ENCODE data around the gene GOSR1. TPM values are rescaled to one million over a fixed set of nuclear protein-coding genes. Genes with fewer than 3 reads are reported as not detected.

Gene GOSR1
- total RNA-seq, 4 donors from 2014 or later: 28.9 to 55.4 (median 45.9) TPM

DNA sequence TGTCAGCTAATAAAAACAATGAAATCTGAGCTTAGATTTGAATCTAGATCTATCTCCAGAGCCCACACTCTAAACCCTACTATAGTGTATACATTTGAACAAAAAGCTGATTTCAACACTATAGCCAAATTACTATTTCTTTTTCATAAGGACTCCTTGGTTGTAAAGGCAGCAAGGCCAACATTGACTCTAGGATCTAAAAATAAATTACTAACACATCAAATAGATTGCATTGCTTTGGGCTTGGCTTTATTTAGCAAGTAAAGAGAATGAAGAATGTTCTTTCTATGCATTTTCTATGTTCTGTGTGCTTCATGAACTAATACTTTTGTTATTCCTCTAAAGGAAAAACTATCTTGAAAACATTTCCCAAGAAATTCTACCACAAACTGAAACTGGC, 5.3 kb downstream of the GOSR1 start:
- no peaks in the 10 kb centered on the region for H3K9me3 ChIP-seq
- no peak for TF ChIP-seq POLR2A (IDR thresholded peaks at IDR 0.05)
- peaks cover 0 to 11% (median 6%) of the 10 kb centered on the region in 4 donors for H3K4me1 ChIP-seq
- peaks cover 0 to 82% (median 0%) of the 10 kb centered on the region in 3 donors for H3K36me3 ChIP-seq
- no peaks in the 10 kb centered on the region for H3K27me3 ChIP-seq
- no peak for DNase-seq
- no peak overlapping the region for H3K27ac ChIP-seq
- H3K4me3 ChIP-seq: no peak overlapping the region

DNA sequence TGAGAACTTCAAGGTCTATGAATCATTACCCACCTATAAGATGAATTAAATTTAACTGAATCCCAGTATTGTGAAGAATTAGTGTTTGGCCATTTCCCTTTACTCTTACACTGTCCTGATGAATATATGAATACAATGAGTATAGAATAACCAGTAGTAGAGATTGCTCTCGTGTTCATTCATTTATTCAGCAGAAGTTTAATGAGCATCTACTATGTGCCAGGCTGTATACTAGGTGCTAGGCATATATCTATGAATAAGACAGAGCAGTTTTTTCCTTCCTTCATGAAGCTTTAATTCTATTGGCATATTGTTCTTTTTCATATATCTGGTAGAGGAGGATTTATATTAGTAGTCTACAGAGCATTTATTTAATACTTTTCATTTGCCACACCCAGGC, 6.0 kb downstream of the GOSR1 start:
- no peaks in the 10 kb centered on the region for H3K9me3 ChIP-seq
- no peak for DNase-seq
- peaks cover 0 to 8% (median 5%) of the 10 kb centered on the region in 4 donors for H3K4me1 ChIP-seq
- no peak for TF ChIP-seq CTCF (IDR thresholded peaks at IDR 0.05)
- no peak for TF ChIP-seq POLR2A (IDR thresholded peaks at IDR 0.05)
- H3K4me3 ChIP-seq: no peak overlapping the region
- peaks cover 0 to 88% (median 0%) of the 10 kb centered on the region in 3 donors for H3K36me3 ChIP-seq
- no peak overlapping the region for H3K27ac ChIP-seq
- no peaks in the 10 kb centered on the region for H3K27me3 ChIP-seq

GRCh38 chr17:30493780-30494179, 16.6 kb downstream of the GOSR1 start:
- no peaks in the 10 kb centered on the region for H3K9me3 ChIP-seq
- no peaks in the 10 kb centered on the region for H3K27me3 ChIP-seq
- TF ChIP-seq POLR2A (IDR thresholded peaks at IDR 0.05) (no peak), CTCF (IDR thresholded peaks at IDR 0.05) (no peak)
- DNase-seq: no peak
- H3K4me1 ChIP-seq: no peaks in the 10 kb centered on the region
- H3K4me3 ChIP-seq: no peak overlapping the region
- H3K36me3 ChIP-seq: peaks cover 0 to 90% (median 2%) of the 10 kb centered on the region in 3 donors
- no peak overlapping the region for H3K27ac ChIP-seq

DNA sequence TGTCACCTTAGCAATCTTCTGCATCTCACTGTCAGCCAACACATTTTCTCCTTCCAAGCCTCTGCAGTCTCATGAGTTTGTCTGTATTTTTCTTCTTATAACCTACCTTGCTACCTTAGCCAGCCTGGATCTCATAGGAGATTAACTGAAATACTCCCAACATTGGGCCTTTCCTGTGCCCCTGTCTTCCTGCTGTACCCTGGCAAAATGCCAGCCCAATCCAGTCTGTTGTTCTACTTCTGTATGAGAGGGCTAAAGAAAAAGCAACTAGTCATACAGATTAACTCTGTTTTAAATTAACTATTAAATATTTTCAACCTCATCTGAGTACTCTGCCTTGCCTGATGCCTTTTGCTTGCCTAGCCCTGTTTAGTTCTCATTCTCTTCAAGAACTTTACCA, 18.4 kb downstream of the GOSR1 start:
- H3K9me3 ChIP-seq: no peaks in the 10 kb centered on the region
- TF ChIP-seq CTCF (IDR thresholded peaks at IDR 0.05) (no peak), POLR2A (IDR thresholded peaks at IDR 0.05) (no peak)
- H3K27ac ChIP-seq: no peak overlapping the region
- no peaks in the 10 kb centered on the region for H3K27me3 ChIP-seq
- no peak overlapping the region for H3K4me3 ChIP-seq
- no peak for DNase-seq
- no peaks in the 10 kb centered on the region for H3K4me1 ChIP-seq
- H3K36me3 ChIP-seq: peaks cover 0 to 72% (median 0%) of the 10 kb centered on the region in 3 donors

- Histone ChIP-seq H3K27ac (no peak overlapping the region), H3K36me3 (peaks cover 0 to 31% (median 0%) of the 10 kb centered on the region in 3 donors)
- no peak for DNase-seq
Observed at GRCh38 chr17:30503558-30503957, 26.4 kb downstream of the GOSR1 start.

DNA sequence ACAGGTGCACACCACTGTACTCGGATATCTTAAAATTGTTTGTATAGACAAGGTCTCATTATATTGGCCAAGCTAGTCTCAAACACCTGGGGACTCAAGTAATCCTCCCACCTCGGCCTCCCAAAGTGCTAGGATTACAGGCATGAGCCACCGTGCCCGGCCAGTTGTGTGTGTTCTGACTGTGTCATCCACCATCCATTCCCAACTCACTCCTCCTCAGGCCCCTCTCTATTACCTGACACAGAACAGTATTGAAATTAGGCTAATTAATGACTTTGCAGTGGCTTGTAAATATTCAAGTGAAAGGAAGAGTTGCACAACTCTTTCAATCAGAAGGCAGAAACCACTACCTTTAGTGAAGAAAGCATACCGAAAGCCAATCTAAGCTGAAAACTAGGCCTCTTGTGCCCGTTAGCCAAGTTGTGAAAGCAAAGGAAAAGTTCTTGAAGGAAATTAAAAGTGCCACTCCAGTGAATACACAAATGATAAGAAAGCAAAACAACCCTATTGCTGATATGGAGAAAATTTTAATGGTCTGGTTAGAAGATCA, 28.7 kb downstream of the GOSR1 start:
- Histone ChIP-seq H3K4me1 (no peaks in the 10 kb centered on the region), H3K4me3 (no peak overlapping the region), H3K27ac (no peak overlapping the region), H3K36me3 (peaks cover 0 to 33% (median 0%) of the 10 kb centered on the region in 3 donors), H3K9me3 (no peaks in the 10 kb centered on the region), H3K27me3 (no peaks in the 10 kb centered on the region)
- no peak for DNase-seq
- TF ChIP-seq POLR2A (IDR thresholded peaks at IDR 0.05) (no peak), CTCF (IDR thresholded peaks at IDR 0.05) (no peak)

More at GRCh38 chr17:30503558-30503957, 26.4 kb downstream of the GOSR1 start:
- no peaks in the 10 kb centered on the region for H3K9me3 ChIP-seq
- H3K4me3 ChIP-seq: no peak overlapping the region
- no peaks in the 10 kb centered on the region for H3K27me3 ChIP-seq
- H3K4me1 ChIP-seq: no peaks in the 10 kb centered on the region
- TF ChIP-seq CTCF (IDR thresholded peaks at IDR 0.05) (no peak), POLR2A (IDR thresholded peaks at IDR 0.05) (no peak)

All from Peyer's patch (tissue), 4 donors.